ENCODE data around the gene RNF39.
"Not testable (repeated sequence)": the region's sequence is repeated elsewhere in the genome, so short reads cannot be mapped to it uniquely, and the experiment has no call there.

RNF39 gene

GRCh38 chr6:30075094-30075789, at the start of gene RNF39:
TSS of gene RNF39 (minus strand) at chr6:30075769. CDS start at chr6:30075585, 184 bp downstream.
- DNase-seq: no peak

- DNase-seq: no peak
Observed at GRCh38 chr6:30122515-30122914, 46.9 kb upstream of the RNF39 start.

GRCh38 chr6:30121446-30122366, 46.1 kb upstream of the RNF39 start:
- DNase-seq: no peak

- DNase-seq: not testable (repeated sequence)
Observed at GRCh38 chr6:30118691-30119090, 43.1 kb upstream of the RNF39 start.

- DNase-seq: no peak
Observed at GRCh38 chr6:30116724-30117123, 41.2 kb upstream of the RNF39 start.

GRCh38 chr6:30113841-30114240, 38.3 kb upstream of the RNF39 start:
- DNase-seq: no peak

GRCh38 chr6:30113003-30113759, 37.6 kb upstream of the RNF39 start, which contains the start of gene TRIM31:
TSS of gene TRIM31 (minus strand) at chr6:30113090. CDS start at chr6:30112805, 285 bp downstream.
- no peak for DNase-seq

GRCh38 chr6:30112402-30112994, 36.9 kb upstream of the RNF39 start:
- DNase-seq: no peak

- no peak for DNase-seq
Observed at GRCh38 chr6:30111266-30111856, 35.8 kb upstream of the RNF39 start.

- DNase-seq: no peak
Observed at GRCh38 chr6:30104661-30105060, 29.1 kb upstream of the RNF39 start.

- no peak for DNase-seq
Observed at GRCh38 chr6:30103872-30104179, 28.3 kb upstream of the RNF39 start.

- DNase-seq: peak; percentile 95
Observed at GRCh38 chr6:30102970-30103871, 27.7 kb upstream of the RNF39 start.

GRCh38 chr6:30102414-30102969, 26.9 kb upstream of the RNF39 start:
- DNase-seq: no peak

- peak; percentile 85 for DNase-seq
Observed at GRCh38 chr6:30101444-30102413, 26.2 kb upstream of the RNF39 start.

- no peak for DNase-seq
Observed at GRCh38 chr6:30100585-30101443, 25.2 kb upstream of the RNF39 start.

- no peak for DNase-seq
Observed at GRCh38 chr6:30100154-30100553, 24.6 kb upstream of the RNF39 start.

GRCh38 chr6:30097902-30098768, 22.6 kb upstream of the RNF39 start:
- DNase-seq: peak; percentile 66

- no peak for DNase-seq
Observed at GRCh38 chr6:30096829-30097228, 21.3 kb upstream of the RNF39 start.

Data from hematopoietic multipotent progenitor cell treated with erythropoietin and hydrocortisone succinate and interleukin-3 and kit ligand, for 4 days (in vitro differentiated cells).